Loucy (cell line): ENCODE measurements around the gene FFAR2.
"Not testable (repeated sequence)": the region's sequence is repeated elsewhere in the genome, so short reads cannot be mapped to it uniquely, and the experiment has no call there.

Experiments
- H2AFZ ChIP-seq: fragments of 200-600 bp; sonication (generic); 2 replicates; pipeline ENCODE4 v1.6.0; 2016; ENCODE audit warnings: antibody characterized with exemption, mild to moderate bottlenecking, low read length, moderate library complexity
- H3F3A ChIP-seq: fragments of 200-600 bp; 2 replicates; pipeline ENCODE4 v1.6.0; 2016; ENCODE audit warnings: antibody characterized with exemption, low read depth, mild to moderate bottlenecking
- H3K27me3 ChIP-seq: fragments of 200-600 bp; sonication (generic); 2 replicates; pipeline ENCODE4 v1.6.1; 2014; ENCODE audit warnings: low read length, mild to moderate bottlenecking; ENCODE audit not compliant: insufficient read depth, poor library complexity, severe bottlenecking
- H3K36me3 ChIP-seq: fragments of 200-600 bp; sonication (generic); 2 replicates; pipeline ENCODE4 v1.6.1; 2016; ENCODE audit warnings: low read length; ENCODE audit not compliant: insufficient read depth
- H3K4me1 ChIP-seq: fragments of 200-600 bp; sonication (generic); 2 replicates; pipeline ENCODE4 v1.5.1; 2014; ENCODE audit warnings: low read length, mild to moderate bottlenecking; ENCODE audit not compliant: insufficient read depth, poor library complexity, severe bottlenecking
- H3K4me2 ChIP-seq: fragments of 200-600 bp; sonication (generic); 2 replicates; pipeline ENCODE4 v1.6.0; 2014; ENCODE audit warnings: antibody characterized with exemption, low read length, low read depth, mild to moderate bottlenecking; ENCODE audit not compliant: poor library complexity, severe bottlenecking
- H3K4me3 ChIP-seq: fragments of 200-600 bp; sonication (generic); 2 replicates; pipeline ENCODE4 v1.5.1; 2014; ENCODE audit warnings: low read length, mild to moderate bottlenecking, mixed read lengths; ENCODE audit not compliant: poor library complexity, severe bottlenecking
- H3K79me2 ChIP-seq: fragments of 200-600 bp; sonication (generic); 2 replicates; pipeline ENCODE4 v1.6.1; 2014; ENCODE audit warnings: low read length; ENCODE audit not compliant: insufficient read depth
- H3K9ac ChIP-seq: fragments of 200-600 bp; sonication (generic); 2 replicates; pipeline ENCODE4 v1.6.0; 2014; ENCODE audit warnings: mild to moderate bottlenecking, low read depth, low read length, moderate library complexity; ENCODE audit not compliant: poor library complexity, severe bottlenecking
- H3K9me2 ChIP-seq: fragments of 200-600 bp; sonication (generic); replicated peaks from 2 replicates; pipeline ENCODE4 v1.6.1; 2016; ENCODE audit warnings: low read depth, low read length, mixed read lengths
- H3K9me3 ChIP-seq: fragments of 200-600 bp; sonication (generic); 2 replicates; pipeline ENCODE4 v1.6.1; 2014; ENCODE audit warnings: mild to moderate bottlenecking, antibody characterized with exemption, low read length, low read depth; ENCODE audit not compliant: insufficient read depth
- H4K20me1 ChIP-seq: fragments of 200-600 bp; sonication (generic); 2 replicates; pipeline ENCODE4 v1.6.0; 2014; ENCODE audit warnings: antibody characterized with exemption, low read length, mild to moderate bottlenecking; ENCODE audit not compliant: insufficient read depth, poor library complexity, severe bottlenecking
- CTCF ChIP-seq: fragments of 200-600 bp; sonication (generic); conservative IDR thresholded peaks from 2 replicates; pipeline ENCODE4 v1.5.1; 2014; ENCODE audit warnings: mild to moderate bottlenecking, antibody characterized with exemption, low read length
- EZH2phosphoT487 ChIP-seq: fragments of 200-600 bp; IDR thresholded peaks from 2 replicates; pipeline ENCODE4 v1.6.1; 2018; ENCODE audit warnings: antibody characterized with exemption, mild to moderate bottlenecking, moderate library complexity, borderline replicate concordance

FFAR2 gene

GRCh38 chr19:35399948-35400772 is 47.9 kb upstream of the FFAR2 start:
- H3K27me3 ChIP-seq: no peaks in the 10 kb centered on the region
- H3K36me3 ChIP-seq: no peaks in the 10 kb centered on the region
- no peaks in the 10 kb centered on the region for H3K9me2 ChIP-seq
- no peak overlapping the region for H3K9ac ChIP-seq
- H3F3A ChIP-seq: no peaks in the 10 kb centered on the region
- no peaks in the 10 kb centered on the region for H3K9me3 ChIP-seq
- no peaks in the 10 kb centered on the region for H4K20me1 ChIP-seq
- H3K79me2 ChIP-seq: no peaks in the 10 kb centered on the region
- H3K4me3 ChIP-seq: no peak overlapping the region
- no peak overlapping the region for H3K4me2 ChIP-seq
- no peak overlapping the region for H2AFZ ChIP-seq
- TF ChIP-seq EZH2phosphoT487 (no peak), CTCF (no peak)
- peaks cover 17% of the 10 kb centered on the region for H3K4me1 ChIP-seq

- no peak overlapping the region for H3K9ac ChIP-seq
- no peak overlapping the region for H3K4me3 ChIP-seq
- TF ChIP-seq EZH2phosphoT487 (no peak), CTCF (no peak)
- no peaks in the 10 kb centered on the region for H3K9me2 ChIP-seq
- H3K4me1 ChIP-seq: peaks cover 17% of the 10 kb centered on the region
- no peaks in the 10 kb centered on the region for H4K20me1 ChIP-seq
- H3K9me3 ChIP-seq: no peaks in the 10 kb centered on the region
- no peak overlapping the region for H3K4me2 ChIP-seq
- no peaks in the 10 kb centered on the region for H3K36me3 ChIP-seq
- no peaks in the 10 kb centered on the region for H3F3A ChIP-seq
- H2AFZ ChIP-seq: no peak overlapping the region
- H3K79me2 ChIP-seq: no peaks in the 10 kb centered on the region
- no peaks in the 10 kb centered on the region for H3K27me3 ChIP-seq
Observed at GRCh38 chr19:35400773-35401100, 47.3 kb upstream of the FFAR2 start.

GRCh38 chr19:35401416-35401815 is 46.6 kb upstream of the FFAR2 start:
- not testable (repeated sequence) for H3K9me3 ChIP-seq, H3K27me3 ChIP-seq, H3K36me3 ChIP-seq, H3K9me2 ChIP-seq, H3K4me3 ChIP-seq, H2AFZ ChIP-seq, H3K9ac ChIP-seq, H3K4me2 ChIP-seq, H3K79me2 ChIP-seq, H3F3A ChIP-seq, H4K20me1 ChIP-seq
- H3K4me1 ChIP-seq: peaks cover 17% of the 10 kb centered on the region

- no peaks in the 10 kb centered on the region for H3K79me2 ChIP-seq
- no peaks in the 10 kb centered on the region for H3K36me3 ChIP-seq
- TF ChIP-seq EZH2phosphoT487 (no peak), CTCF (no peak)
- H3K9me3 ChIP-seq: no peaks in the 10 kb centered on the region
- H3K4me2 ChIP-seq: no peak overlapping the region
- H3K27me3 ChIP-seq: no peaks in the 10 kb centered on the region
- no peaks in the 10 kb centered on the region for H4K20me1 ChIP-seq
- no peak overlapping the region for H2AFZ ChIP-seq
- H3F3A ChIP-seq: no peaks in the 10 kb centered on the region
- H3K9ac ChIP-seq: no peak overlapping the region
- peaks cover 17% of the 10 kb centered on the region for H3K4me1 ChIP-seq
- H3K4me3 ChIP-seq: no peak overlapping the region
- no peaks in the 10 kb centered on the region for H3K9me2 ChIP-seq
Observed at GRCh38 chr19:35403116-35403760, 44.8 kb upstream of the FFAR2 start.
